IMR-90 (cell line): ENCODE data around the gene ZSWIM3.

Experiments
- CEBPB ChIP-seq: IDR thresholded peaks from 2 replicates; pipeline ENCODE4 v1.6.1; 2012; ENCODE audit warnings: low read depth, low read length, improper control_type of control experiment
- CTCF ChIP-seq: conservative IDR thresholded peaks from 2 replicates; pipeline ENCODE4 v1.5.1; 2012; ENCODE audit warnings: mild to moderate bottlenecking, low read depth, low read length, improper control_type of control experiment
- ELK1 ChIP-seq: fragments of 150-350 bp; IDR thresholded peaks from 2 replicates; pipeline ENCODE4 v1.6.1; 2016; ENCODE audit warnings: low read depth, mild to moderate bottlenecking, low read length, moderate library complexity, borderline replicate concordance
- FOS ChIP-seq: fragments of 150-350 bp; IDR thresholded peaks from 2 replicates; pipeline ENCODE4 v1.6.1; 2016; ENCODE audit warnings: low read depth, low read length
- MAZ ChIP-seq: IDR thresholded peaks from 2 replicates; pipeline ENCODE4 v1.6.1; 2012; ENCODE audit warnings: low read depth, mild to moderate bottlenecking, low read length, improper control_type of control experiment, moderate library complexity, borderline replicate concordance
- MXI1 ChIP-seq: IDR thresholded peaks from 2 replicates; pipeline ENCODE4 v1.6.1; 2012; ENCODE audit warnings: low read depth, mild to moderate bottlenecking, low read length, moderate library complexity, borderline replicate concordance
- POLR2A ChIP-seq: IDR thresholded peaks from 2 replicates; pipeline ENCODE4 v1.6.1; 2012; ENCODE audit warnings: mild to moderate bottlenecking, low read depth, low read length
- SMC3 ChIP-seq: fragments of 150-350 bp; IDR thresholded peaks from 2 replicates; pipeline ENCODE4 v1.6.1; 2016; ENCODE audit warnings: low read depth, mild to moderate bottlenecking, antibody characterized with exemption, low read length, moderate library complexity

GRCh38 chr20:45866454-45866853, 9.0 kb downstream of the ZSWIM3 start:
- TF ChIP-seq CTCF (no peak), MXI1 (no peak), POLR2A (no peak), ELK1 (no peak), SMC3 (no peak), CEBPB (no peak), FOS (no peak), MAZ (no peak)
